Stimulated activated CD4-positive, alpha-beta T cell treated with anti-CD3 and anti-CD28 coated beads, Interleukin-15, amount 100 ng/mL, for 48 hours (primary cell): ENCODE results near the gene SORBS1.

ENCODE experiments used
- DNase-seq, 2 donors: peaks; one replicate each; pipeline ENCODE4 v3.0.0-alpha.2; 2020; ENCODE audit warnings: low read depth in 2 of 2

SORBS1 gene

DNA sequence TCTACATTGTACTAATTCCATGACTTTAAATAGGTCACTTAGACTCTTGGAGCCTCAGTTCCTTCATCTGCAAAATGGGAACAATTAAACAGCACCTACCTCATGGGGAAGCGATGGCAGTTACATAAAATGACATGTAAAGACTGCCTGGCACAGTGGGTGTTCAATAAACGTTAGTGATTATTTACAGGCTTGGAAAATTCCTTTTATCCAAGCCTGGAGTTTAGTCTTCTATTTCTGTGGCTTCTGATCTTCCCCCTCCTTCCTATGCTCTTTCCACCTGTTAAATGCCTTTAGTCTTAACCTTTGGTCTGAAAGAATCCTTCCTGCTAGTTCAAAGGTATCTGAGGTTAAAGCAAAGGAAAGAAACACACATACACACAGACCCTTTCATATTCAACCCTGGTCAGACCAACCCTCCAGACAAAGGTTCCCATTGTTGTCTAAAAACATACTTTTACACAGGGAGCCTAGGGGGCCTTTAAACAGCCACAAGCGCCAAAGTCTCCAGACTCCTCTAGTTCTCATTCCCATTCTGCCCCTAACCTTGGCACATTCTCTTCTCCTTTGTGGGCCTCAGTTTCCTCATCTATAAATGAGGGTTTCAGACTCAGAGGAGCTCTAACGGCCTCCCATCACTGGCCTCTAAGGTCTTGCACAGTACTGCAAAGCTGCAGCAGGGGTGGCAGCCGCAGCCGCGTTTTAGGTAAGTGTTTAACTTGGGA, 21.4 kb downstream of the SORBS1 start:
- DNase-seq, result no peak

DNA sequence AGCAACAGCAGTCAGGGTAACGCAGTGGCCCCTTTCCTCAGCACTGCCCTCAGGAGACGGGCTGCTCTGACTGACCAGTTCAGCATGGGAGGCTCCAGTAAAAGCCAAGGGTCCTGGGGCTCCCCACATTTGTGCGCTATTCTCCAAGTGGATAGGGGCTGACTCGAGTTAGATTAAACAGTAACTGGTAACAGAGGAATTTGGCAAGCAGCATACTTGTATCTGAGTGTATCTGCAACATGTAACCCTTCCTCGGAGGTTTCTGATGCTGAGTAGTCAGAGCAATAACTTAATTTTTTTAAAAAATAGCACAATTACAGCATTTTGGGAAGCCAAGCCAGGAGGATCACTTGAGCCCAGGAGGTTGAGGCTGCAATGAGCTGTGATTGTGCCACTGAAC, 22.8 kb downstream of the SORBS1 start:
- no peak for DNase-seq

DNA sequence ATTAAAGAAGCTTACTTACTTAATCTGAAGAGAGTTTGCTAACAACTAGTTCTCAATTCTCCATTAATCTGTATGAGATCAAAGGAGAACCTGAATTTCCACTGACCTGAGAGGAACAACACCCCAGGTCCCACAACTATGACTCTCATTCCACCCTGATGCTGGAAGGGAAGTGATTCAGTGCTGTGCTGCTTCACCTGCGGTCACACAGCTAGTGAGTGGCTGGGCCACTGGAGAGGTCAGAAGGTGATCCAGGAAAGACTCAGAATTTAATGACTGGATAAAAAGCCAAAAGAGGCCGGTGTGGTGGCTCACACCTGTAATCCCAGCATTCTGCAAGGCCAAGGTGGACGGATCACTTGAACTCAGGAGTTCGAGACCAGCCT, 23.6 kb downstream of the SORBS1 start:
- no peak for DNase-seq

DNA sequence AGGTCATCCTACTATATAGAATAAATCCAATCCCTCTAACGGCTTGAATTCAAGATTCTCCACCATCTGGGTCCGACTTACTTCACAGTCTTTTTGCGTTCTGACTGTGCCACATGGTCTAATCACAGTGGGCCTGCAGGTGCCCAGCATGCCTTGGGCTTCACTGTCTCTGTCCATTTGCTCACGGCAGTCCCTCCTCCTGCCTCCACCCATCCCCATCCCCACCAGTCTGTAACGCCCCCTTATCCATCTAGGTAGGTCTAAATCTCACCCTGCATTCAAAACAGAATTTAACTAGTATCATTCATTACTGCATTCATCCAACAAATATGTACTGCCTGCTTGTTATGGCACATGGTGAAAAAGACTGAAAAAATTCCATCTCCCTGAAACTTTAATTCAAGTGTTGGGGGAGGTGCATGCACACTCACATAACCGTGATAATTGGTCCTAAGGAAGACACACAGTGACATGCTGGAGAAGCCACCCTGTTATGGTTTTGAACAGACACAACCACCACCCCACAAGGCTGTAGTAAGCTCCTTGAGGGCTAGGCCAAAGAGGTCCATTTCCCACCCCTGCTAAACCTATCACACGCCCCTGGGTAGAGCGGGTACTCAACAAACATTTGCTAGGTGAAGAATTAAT, 24.2 kb downstream of the SORBS1 start:
- no peak for DNase-seq

DNA sequence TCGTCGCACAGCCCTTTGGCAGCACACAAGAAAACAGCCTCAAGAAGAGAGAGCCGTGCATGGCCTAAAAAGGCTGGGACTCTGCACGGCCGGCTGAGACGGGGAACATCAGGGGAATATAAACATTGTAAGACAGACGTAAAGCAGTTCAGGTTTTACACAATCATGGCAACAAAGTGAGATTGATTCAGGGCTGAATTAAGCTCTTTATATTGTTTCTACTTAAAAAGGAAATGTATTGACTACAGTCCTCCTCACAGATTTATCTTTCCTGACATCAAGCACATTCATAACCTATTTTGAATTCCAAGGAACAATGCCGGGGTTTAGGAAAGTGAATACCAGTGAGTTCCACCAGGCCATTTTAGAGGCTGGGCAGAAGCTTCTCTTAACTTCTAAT, 25.2 kb downstream of the SORBS1 start:
- DNase-seq, result no peak

DNA sequence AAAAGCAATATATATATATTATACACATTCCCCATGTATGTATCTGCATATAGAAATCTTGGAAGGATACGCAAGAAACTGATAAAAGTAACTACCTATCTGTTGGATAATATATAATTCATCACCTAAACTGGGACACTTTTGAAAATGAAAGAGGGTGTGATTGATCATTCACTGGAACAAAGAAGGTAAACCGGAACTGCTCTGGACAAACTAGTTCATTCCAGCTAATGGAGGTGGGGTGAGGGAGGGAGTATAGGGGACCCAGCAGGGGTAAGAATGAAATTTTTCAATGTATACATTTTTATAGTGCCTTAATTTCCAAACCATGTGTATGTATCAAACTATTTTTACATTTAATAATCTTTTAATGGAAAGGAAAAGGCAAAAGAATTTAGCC, 25.6 kb downstream of the SORBS1 start:
- no peak for DNase-seq

DNA sequence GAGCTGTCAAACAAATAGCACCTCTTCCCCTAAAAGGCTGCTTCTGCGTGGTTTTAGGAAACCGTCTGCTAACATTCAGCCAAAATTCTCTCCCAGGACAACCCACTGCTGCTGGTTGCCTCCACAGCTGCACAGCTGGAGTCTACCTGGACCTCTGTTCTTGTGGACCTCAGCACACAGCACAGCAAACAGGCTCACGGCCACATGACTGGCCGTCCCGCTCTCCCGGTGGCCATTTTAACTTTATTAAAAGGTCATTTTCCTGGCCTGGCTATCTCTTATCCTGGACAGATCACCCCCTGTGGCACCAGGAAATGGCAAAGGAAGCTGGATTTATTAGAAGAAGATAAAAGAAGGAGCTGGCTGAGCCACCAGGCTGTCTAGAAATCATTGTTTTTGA, 27.6 kb downstream of the SORBS1 start:
- no peak for DNase-seq

DNA sequence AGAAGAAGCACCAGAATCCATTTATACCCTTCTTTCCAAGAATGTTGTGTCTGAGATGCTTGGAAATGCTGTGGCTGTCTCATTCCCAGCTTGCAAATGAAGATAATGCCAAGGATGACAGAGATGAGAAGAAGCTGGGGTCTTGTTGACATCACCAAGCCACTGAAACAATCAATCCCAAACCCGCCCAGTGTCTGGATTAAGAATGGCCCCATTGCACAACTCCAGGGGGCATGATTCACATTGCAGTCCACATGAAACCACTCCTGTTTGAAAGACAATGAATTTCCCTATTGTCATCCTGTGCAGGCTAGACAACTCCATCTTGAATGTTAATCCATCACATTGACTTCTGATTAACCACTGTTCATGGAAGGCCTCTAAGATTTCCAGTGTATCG, 28.6 kb downstream of the SORBS1 start:
- no peak for DNase-seq

DNA sequence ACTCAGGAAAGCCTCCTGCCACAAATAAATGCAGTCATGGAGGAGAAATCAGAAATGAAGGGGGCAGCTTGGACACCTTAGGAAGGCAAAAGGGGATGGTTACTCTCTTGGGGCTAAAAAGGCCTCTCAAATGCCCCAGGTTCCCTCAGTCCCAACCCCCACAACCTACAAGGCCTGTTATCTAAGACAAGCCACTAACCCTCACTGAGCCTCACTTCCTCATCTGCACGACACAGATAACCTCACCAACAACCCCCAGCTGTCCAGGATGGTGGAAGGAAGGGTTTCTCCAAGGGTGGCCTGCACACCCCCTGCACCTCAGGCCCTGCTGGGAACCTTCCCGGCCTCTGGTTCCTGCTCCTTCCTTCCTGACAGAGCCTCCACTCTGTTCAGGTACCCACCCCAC, 29.2 kb downstream of the SORBS1 start:
- no peak for DNase-seq

DNA sequence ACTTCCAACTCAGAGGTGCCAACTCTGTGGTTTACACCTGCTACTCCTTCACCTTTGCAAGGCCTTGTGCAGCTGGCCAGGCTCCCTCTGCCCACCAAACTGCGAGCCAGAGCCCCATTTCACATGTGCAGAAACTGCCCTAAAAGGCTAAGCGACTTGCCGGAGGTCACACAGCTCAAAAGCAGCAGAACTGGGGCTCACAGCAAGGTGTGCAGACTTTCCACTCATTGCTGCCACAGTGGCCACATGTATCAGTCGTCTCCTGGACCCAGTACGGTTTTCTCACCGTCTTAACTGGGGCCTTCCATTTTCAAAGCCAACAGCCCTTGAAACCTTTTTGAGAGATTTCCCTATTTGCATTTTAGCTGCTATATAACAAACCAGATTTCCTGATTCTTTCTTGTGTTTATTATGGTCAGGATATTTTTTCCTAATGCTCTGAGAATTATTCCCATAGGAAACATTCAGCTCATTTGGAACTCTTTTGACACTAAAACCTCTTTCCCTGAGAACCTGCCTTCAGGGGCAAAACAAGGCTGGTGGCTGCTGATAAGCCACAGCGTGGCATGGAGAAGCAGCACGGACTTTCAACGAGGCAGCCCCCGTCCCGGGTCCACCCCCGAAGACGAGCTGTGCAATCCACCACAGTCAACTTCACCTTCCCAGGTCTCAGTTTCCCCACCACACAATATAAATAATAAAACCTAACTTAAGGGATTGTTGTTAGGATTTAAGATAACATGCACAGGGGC, 29.9 kb downstream of the SORBS1 start:
- DNase-seq, result no peak

DNA sequence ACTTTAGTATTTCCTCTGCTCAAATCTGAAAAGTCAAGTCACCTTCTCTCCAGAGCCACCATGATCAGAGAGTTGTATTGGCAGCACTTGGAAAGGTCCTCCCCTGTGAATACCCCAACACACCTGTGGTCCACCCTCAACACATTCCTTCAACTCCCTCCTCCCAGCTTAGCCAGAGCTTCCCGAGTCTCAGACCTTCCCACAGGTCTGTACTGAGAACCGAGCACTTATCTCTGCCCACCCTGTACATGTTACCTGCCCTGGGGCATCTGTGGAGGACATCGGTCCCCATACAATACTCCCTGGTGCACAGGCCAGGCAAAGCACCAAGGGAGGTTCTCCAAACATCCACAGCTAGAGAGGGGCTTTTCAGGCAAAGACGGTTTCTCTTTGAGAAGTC, 30.6 kb downstream of the SORBS1 start:
- DNase-seq, result no peak

DNA sequence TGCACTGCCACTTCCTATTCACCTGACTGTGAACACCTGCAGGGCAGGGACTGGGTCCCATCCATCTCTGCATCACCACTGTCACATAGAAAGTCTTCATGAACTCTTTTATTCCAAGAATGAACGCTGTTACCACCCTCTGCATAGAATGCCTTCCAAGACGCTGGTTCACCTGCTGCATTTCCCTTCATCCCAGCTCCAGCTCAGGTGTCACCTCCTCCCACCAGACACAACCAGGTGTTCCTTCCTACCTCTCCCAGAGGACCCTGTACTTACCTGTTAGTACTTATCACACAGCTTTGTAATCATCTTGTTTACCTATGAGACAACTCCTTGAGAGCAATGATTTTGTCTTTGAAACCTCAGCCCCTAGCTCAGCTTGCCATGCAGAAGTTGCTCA, 31.1 kb downstream of the SORBS1 start:
- no peak for DNase-seq

DNA sequence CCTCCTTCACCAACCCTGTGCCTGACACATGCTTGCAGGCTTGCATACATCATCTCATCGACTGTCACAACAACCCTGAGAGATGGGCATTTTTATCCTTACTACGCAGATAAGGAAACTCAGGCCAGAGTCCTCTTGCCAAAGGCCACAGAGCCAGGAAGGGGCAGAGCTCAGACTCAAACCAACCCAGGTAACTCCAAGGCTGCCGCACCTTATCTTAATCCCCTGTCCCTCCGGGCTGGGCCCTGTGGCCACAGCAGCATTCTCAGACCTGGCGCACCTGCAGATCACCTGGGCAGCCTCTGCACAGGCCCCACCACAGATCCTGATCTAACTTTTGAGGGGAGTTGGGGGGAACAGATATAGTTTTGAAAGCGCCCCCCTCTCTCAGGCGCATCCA, 35.1 kb downstream of the SORBS1 start:
- no peak for DNase-seq

DNA sequence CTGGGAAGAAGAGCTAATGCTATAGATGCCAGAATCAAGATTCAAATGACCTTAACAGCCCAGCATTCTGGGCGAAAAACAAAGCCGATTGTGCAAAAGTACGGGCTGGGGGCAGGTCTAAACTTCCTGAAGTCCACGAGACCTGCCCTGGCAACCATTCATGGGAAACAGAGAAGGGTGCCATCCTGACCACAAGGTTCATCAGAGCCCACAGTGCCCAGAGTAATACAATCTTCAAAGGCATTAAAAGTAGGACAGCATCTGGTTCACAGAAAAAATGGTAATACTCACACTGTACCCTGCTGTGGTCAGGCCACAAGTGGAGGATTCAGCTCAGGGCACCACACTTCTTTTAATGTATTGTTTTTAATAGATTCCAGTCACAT, 36.1 kb downstream of the SORBS1 start:
- DNase-seq, result no peak

DNA sequence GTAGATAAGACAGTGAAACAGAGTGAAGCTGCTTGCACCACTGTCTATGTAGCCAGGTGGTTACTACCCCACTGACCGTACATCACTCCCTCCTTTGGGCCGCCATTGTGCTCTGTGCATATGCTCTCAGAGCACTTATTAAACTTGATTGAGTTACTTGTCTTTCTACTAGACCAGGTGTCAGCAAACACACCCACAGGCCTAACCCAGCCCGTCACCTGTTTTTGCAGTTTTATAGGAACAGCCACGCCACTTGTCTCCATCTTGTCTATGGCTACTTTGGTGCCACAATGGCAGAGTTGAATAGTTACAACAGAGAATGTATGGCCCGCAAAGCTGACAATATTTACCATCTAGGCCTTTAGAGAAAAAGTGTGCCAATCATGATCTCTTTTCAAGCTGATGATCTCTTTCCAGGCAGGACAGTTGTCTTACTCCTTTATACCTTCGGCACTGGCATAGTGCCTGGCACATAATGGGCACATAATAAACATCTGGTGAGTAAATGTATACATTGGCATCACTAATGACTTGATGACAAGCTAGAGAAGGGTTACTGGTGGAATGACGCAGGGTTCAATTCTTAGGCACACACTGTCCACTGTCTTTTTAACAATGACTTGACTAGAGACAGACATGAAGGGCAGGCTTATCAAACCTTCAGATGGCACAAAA, 36.7 kb downstream of the SORBS1 start:
- no peak for DNase-seq

DNA sequence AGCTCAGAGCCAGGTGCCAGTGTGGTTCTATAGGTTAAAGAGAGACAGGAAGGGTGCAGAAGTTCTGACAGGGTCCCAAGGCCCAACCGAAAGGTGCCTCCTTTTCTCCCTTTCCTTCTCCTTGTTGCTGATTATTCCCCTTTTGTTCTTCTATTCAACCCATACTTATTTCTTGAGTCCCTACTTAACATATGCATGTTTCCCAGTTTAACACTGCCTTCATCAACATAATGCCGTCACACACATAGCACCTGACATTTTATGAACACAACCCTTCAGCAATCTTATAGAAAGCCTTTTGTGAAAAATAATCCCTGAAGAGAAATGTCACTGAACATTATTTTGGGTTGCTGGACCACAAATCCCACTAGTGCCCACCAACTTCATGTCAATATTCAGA, 39.1 kb downstream of the SORBS1 start:
- DNase-seq, result no peak

DNA sequence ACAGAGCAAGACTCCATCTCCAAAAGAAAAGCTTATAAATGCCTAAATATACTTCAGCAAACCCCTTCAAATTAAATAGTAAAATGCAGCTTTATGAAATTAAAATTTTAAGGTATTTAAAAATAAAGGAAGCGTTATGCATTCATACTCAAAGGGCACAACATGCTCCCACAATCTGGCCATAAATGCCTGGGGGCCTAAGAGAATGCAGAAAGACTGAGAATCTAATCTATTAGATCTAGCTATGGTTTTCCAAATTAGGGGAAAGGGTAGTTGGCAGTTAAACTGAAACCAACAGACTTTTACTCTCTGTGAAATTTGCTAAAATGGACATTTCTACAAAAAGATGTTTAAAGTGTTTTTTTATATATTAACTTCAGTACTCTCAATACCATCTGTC, 40.6 kb downstream of the SORBS1 start:
- no peak for DNase-seq

DNA sequence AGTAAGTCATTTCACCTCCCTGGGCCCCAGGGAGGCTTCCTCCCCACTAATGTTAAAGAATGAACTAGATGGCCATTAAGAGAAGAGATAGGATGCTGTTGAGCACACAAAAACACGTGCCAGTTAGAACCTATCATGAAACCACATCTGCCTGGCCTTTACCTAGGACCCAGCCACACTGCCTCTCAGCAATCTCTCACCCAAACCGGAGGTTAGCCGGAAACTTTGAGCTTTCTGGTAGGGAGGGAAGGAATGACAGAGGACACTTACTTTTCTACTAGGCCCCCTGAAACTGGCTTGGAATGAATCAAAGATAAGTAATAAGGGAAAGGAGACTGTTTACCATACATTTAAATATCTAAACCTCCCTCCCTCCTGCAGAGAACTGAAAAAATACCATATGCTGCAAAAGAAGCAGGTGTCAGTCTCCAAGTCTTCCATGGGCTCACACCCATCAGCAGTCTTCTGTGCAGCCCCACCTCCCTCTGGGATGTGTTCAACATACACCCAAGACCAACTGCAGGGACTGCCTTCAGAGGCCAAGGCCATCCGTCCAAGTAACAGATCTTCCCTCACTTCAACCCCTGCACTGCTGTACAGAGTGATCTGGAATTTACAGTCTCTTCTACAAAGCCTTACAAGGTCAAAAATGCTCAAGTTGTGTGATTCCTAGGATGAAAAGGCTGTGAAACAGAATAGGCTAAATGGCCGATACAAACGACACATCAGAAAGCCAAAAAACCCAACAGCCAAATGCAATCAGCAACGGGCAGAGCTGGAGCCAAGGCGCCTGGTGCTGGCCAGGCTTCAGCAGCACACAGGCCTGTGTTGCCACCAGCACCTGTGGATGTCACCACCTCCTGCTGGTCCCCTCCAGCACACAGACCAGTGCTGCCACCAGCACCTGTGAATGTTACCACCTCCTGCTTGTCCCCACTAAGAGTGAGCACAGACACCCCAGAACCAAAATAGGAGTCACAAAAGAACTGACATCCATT, 42.4 kb downstream of the SORBS1 start:
- DNase-seq, result no peak

DNA sequence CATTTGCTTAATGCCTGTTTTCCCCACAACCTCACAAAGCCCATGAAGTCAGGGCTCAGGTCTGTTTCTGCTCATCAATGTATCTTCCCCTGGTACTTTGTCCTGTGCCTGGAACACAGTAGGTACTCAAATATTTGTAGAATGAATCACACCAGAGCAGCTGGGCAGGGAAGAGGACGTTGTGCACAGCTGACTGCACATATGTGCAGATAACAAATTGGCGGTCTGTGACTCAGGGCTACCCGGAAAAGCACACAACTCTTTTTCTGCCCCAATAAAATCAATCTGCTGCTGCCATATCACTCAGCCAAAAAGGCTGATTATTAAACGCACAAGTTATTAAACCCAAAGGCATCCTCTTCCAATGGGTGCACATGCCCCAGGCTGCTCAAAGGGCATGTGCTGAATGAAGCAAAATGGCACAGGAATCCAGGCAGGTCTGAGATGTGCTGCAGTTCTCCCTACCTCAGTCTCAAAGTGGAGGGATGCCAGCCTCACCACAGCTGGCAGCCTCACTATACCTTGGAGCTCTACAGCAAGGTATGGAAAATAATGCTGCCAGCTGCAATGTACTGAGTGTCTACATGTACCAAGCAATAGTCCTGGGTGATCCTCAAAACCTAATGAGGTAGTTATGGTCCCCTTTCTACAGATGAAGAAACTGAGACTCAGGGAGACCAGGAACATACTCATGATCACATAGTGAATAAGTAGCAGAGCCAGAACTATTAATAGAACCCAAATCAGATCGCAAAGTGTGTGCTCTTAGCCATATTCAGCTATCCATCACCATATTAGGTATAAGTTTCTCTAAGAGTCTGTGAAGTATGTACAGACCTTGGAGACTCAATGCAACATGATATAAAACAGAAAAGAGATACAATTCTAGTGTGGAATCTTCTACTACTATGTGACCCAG, 43.4 kb downstream of the SORBS1 start:
- DNase-seq, result no peak

DNA sequence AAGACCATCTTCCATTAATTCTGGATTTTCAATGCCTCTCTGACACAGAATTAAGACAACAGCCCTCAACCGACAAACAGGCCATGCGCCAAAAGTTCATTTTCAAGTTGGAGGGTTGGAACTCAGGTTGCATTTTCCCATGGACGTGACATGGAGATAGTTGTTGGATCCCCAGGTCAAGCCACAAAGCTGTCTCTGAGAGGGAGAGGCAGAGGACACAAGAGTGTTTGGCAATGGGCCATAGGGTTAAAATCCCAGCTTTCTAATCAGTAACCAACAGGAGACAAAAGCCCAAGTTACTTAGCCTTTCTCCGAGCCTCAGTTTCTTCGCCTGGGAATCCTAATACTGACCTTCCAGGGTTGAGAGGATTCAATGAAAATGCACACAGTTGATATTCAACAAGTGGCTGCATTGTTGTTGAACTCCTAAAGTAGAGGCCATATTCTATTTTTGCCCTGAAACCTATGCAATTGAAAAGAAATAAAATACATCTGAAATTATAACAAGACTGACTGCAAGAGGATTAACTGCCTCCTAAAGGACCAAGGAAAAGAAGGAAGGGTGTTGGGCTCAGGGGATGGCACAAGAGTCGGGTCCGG, 44.3 kb downstream of the SORBS1 start:
- DNase-seq, result no peak
